ENCODE data around the gene OCLN. TPM values are rescaled to one million over a fixed set of nuclear protein-coding genes. Genes with fewer than 3 reads are reported as not detected.
"Not testable (repeated sequence)": the region's sequence is repeated elsewhere in the genome, so short reads cannot be mapped to it uniquely, and the experiment has no call there.

The OCLN gene
- 0.10 TPM for total RNA-seq

GRCh38 chr5:69492391-69492922 lies at the start of gene OCLN:
OCLN (plus strand) TSS chr5:69492790; CDS start chr5:69504245, 11,455 bp downstream.
- Histone ChIP-seq H3K27me3 (ENCODE audit: insufficient read depth, low read length) (peaks cover 44% of the 10 kb centered on the region), H3K9me3 (ENCODE audit: low read depth, low read length) (no peaks in the 10 kb centered on the region), H3K4me3 (ENCODE audit: low read length) (peak within 1 kb of the TSS; percentile 33), H3K4me1 (ENCODE audit: insufficient read depth, low read length) (peaks cover 21% of the 10 kb centered on the region)

GRCh38 chr5:69444127-69444754 lies 48.3 kb upstream of the OCLN start:
- H3K9me3 ChIP-seq (ENCODE audit: low read depth, low read length) = no peaks in the 10 kb centered on the region
- no peaks in the 10 kb centered on the region for H3K27me3 ChIP-seq (ENCODE audit: insufficient read depth, low read length)
- no peak overlapping the region for H3K4me3 ChIP-seq (ENCODE audit: low read length)
- no peaks in the 10 kb centered on the region for H3K4me1 ChIP-seq (ENCODE audit: insufficient read depth, low read length)

- Histone ChIP-seq H3K4me1 (ENCODE audit: insufficient read depth, low read length) (no peaks in the 10 kb centered on the region), H3K27me3 (ENCODE audit: insufficient read depth, low read length) (no peaks in the 10 kb centered on the region), H3K4me3 (ENCODE audit: low read length) (no peak overlapping the region), H3K9me3 (ENCODE audit: low read depth, low read length) (no peaks in the 10 kb centered on the region)
Measured at GRCh38 chr5:69449511-69449910, 43.1 kb upstream of the OCLN start.

GRCh38 chr5:69450116-69450515 lies 42.5 kb upstream of the OCLN start:
- Histone ChIP-seq H3K27me3 (ENCODE audit: insufficient read depth, low read length) (no peaks in the 10 kb centered on the region), H3K9me3 (ENCODE audit: low read depth, low read length) (no peaks in the 10 kb centered on the region), H3K4me3 (ENCODE audit: low read length) (no peak overlapping the region), H3K4me1 (ENCODE audit: insufficient read depth, low read length) (no peaks in the 10 kb centered on the region)

GRCh38 chr5:69450527-69450926 lies 42.1 kb upstream of the OCLN start:
- not testable (repeated sequence) for H3K9me3 ChIP-seq (ENCODE audit: low read depth, low read length); H3K4me1 ChIP-seq (ENCODE audit: insufficient read depth, low read length); H3K27me3 ChIP-seq (ENCODE audit: insufficient read depth, low read length); H3K4me3 ChIP-seq (ENCODE audit: low read length)

- Histone ChIP-seq H3K4me3 (ENCODE audit: low read length) (no peak overlapping the region), H3K27me3 (ENCODE audit: insufficient read depth, low read length) (no peaks in the 10 kb centered on the region), H3K4me1 (ENCODE audit: insufficient read depth, low read length) (no peaks in the 10 kb centered on the region), H3K9me3 (ENCODE audit: low read depth, low read length) (no peaks in the 10 kb centered on the region)
Measured at GRCh38 chr5:69451941-69452647, 40.5 kb upstream of the OCLN start.

GRCh38 chr5:69453487-69453886 lies 39.1 kb upstream of the OCLN start:
- H3K4me3 ChIP-seq (ENCODE audit: low read length); H3K9me3 ChIP-seq (ENCODE audit: low read depth, low read length); H3K27me3 ChIP-seq (ENCODE audit: insufficient read depth, low read length); H3K4me1 ChIP-seq (ENCODE audit: insufficient read depth, low read length): not testable (repeated sequence)

GRCh38 chr5:69454460-69455249 lies 37.9 kb upstream of the OCLN start:
- no peaks in the 10 kb centered on the region for H3K9me3 ChIP-seq (ENCODE audit: low read depth, low read length)
- no peak overlapping the region for H3K4me3 ChIP-seq (ENCODE audit: low read length)
- H3K4me1 ChIP-seq (ENCODE audit: insufficient read depth, low read length) = no peaks in the 10 kb centered on the region
- no peaks in the 10 kb centered on the region for H3K27me3 ChIP-seq (ENCODE audit: insufficient read depth, low read length)

- H3K4me3 ChIP-seq (ENCODE audit: low read length); H3K4me1 ChIP-seq (ENCODE audit: insufficient read depth, low read length); H3K9me3 ChIP-seq (ENCODE audit: low read depth, low read length); H3K27me3 ChIP-seq (ENCODE audit: insufficient read depth, low read length): not testable (repeated sequence)
Measured at GRCh38 chr5:69455428-69455988, 37.1 kb upstream of the OCLN start.

GRCh38 chr5:69462170-69462569 lies 30.4 kb upstream of the OCLN start:
- Histone ChIP-seq H3K4me3 (ENCODE audit: low read length) (no peak overlapping the region), H3K4me1 (ENCODE audit: insufficient read depth, low read length) (no peaks in the 10 kb centered on the region), H3K9me3 (ENCODE audit: low read depth, low read length) (no peaks in the 10 kb centered on the region), H3K27me3 (ENCODE audit: insufficient read depth, low read length) (no peaks in the 10 kb centered on the region)

- H3K9me3 ChIP-seq (ENCODE audit: low read depth, low read length); H3K27me3 ChIP-seq (ENCODE audit: insufficient read depth, low read length); H3K4me3 ChIP-seq (ENCODE audit: low read length); H3K4me1 ChIP-seq (ENCODE audit: insufficient read depth, low read length): not testable (repeated sequence)
Measured at GRCh38 chr5:69466375-69466774, 26.2 kb upstream of the OCLN start.

GRCh38 chr5:69467442-69468225 lies 25.0 kb upstream of the OCLN start:
- Histone ChIP-seq H3K4me1 (ENCODE audit: insufficient read depth, low read length) (no peaks in the 10 kb centered on the region), H3K27me3 (ENCODE audit: insufficient read depth, low read length) (no peaks in the 10 kb centered on the region), H3K9me3 (ENCODE audit: low read depth, low read length) (no peaks in the 10 kb centered on the region), H3K4me3 (ENCODE audit: low read length) (no peak overlapping the region)

- Histone ChIP-seq H3K27me3 (ENCODE audit: insufficient read depth, low read length) (no peaks in the 10 kb centered on the region), H3K9me3 (ENCODE audit: low read depth, low read length) (no peaks in the 10 kb centered on the region), H3K4me1 (ENCODE audit: insufficient read depth, low read length) (no peaks in the 10 kb centered on the region), H3K4me3 (ENCODE audit: low read length) (no peak overlapping the region)
Measured at GRCh38 chr5:69468631-69469030, 24.0 kb upstream of the OCLN start.

GRCh38 chr5:69471516-69471915 lies 21.1 kb upstream of the OCLN start:
- not testable (repeated sequence) for H3K27me3 ChIP-seq (ENCODE audit: insufficient read depth, low read length); H3K4me3 ChIP-seq (ENCODE audit: low read length); H3K9me3 ChIP-seq (ENCODE audit: low read depth, low read length); H3K4me1 ChIP-seq (ENCODE audit: insufficient read depth, low read length)

Data from mononuclear cell (primary cell).